ENCODE results near the gene ACOXL.

DNA sequence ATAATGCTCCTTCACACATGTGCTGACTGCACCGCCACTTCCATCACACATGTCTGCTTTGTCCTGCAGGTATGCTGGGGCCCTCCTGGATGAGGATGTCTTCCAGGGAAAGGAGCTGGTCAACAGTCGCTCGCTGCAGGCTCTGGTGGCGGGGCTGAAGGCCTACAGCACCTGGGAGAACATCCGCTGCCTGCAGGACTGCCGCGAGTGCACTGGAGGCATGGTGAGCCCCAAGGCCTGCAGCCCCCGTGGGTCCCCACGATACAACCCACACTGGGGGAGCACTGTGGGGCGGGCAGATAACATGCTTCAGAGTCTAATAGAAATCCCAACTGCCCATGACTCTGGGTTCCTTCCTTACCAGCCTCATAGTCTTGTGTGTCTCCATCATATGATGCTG is 201.0 kb downstream of the ACOXL start:
- TF ChIP-seq, protein P1, sequence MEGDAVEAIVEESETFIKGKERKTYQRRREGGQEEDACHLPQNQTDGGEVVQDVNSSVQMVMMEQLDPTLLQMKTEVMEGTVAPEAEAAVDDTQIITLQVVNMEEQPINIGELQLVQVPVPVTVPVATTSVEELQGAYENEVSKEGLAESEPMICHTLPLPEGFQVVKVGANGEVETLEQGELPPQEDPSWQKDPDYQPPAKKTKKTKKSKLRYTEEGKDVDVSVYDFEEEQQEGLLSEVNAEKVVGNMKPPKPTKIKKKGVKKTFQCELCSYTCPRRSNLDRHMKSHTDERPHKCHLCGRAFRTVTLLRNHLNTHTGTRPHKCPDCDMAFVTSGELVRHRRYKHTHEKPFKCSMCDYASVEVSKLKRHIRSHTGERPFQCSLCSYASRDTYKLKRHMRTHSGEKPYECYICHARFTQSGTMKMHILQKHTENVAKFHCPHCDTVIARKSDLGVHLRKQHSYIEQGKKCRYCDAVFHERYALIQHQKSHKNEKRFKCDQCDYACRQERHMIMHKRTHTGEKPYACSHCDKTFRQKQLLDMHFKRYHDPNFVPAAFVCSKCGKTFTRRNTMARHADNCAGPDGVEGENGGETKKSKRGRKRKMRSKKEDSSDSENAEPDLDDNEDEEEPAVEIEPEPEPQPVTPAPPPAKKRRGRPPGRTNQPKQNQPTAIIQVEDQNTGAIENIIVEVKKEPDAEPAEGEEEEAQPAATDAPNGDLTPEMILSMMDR (IDR thresholded peaks at IDR 0.05; ENCODE audit: insufficient read depth, low read depth, low read length) = no peak
- no peak for TF ChIP-seq EZH2 (IDR thresholded peaks at IDR 0.05; ENCODE audit: insufficient read depth, low read length)

Data from astrocyte (in vitro differentiated cells and primary cell).